Effector CD4-positive, alpha-beta T cell (primary cell): ENCODE measurements around the gene KCTD8.

Experiments
- DNase-seq: peaks from one replicate; pipeline ENCODE4 v3.0.0-alpha.2; 2020

The KCTD8 gene

GRCh38 chr4:44160776-44161367 lies 287.7 kb downstream of the KCTD8 start:
- no peak for DNase-seq

GRCh38 chr4:44159991-44160390 lies 288.6 kb downstream of the KCTD8 start:
- no peak for DNase-seq

GRCh38 chr4:44157611-44158277 lies 290.9 kb downstream of the KCTD8 start:
- DNase-seq = no peak

- DNase-seq = no peak
These were observed 298.5 kb downstream of the KCTD8 start for GRCh38 chr4:44150091-44150576.

- DNase-seq = no peak
These were observed 299.3 kb downstream of the KCTD8 start for GRCh38 chr4:44149282-44149681.

GRCh38 chr4:44147571-44148075 lies 301.0 kb downstream of the KCTD8 start:
- no peak for DNase-seq

GRCh38 chr4:44146516-44146915 lies 302.1 kb downstream of the KCTD8 start:
- DNase-seq = no peak

GRCh38 chr4:44145868-44146267 lies 302.7 kb downstream of the KCTD8 start:
- DNase-seq = no peak

- DNase-seq = no peak
These were observed 316.1 kb downstream of the KCTD8 start for GRCh38 chr4:44132526-44132925.
